Fibroblast of pulmonary artery (primary cell): ENCODE data around the gene ACOT8.
A peak's percentile ranks its signal among the peaks of the same experiment; 100 is the strongest.

ENCODE experiments used
- DNase-seq: peaks from one replicate; pipeline ENCODE4 v3.0.0-alpha.2; 2010; ENCODE audit warnings: low read depth
- H3K4me3 ChIP-seq: replicated peaks from 2 replicates; pipeline ENCODE4 v1.5.1; 2011; ENCODE audit warnings: low read depth, mild to moderate bottlenecking, control low read depth, low read length, moderate library complexity
- TF ChIP-seq, protein P1 (sequence below): IDR thresholded peaks from 2 replicates; pipeline ENCODE4 v1.5.1; 2011; ENCODE audit warnings: mild to moderate bottlenecking, control low read depth, low read length, inconsistent platforms; ENCODE audit errors: missing control alignments

The ACOT8 gene

GRCh38 chr20:45898285-45898684, 41.1 kb upstream of the ACOT8 start:
- no peak overlapping the region for H3K4me3 ChIP-seq
- TF ChIP-seq, protein P1, sequence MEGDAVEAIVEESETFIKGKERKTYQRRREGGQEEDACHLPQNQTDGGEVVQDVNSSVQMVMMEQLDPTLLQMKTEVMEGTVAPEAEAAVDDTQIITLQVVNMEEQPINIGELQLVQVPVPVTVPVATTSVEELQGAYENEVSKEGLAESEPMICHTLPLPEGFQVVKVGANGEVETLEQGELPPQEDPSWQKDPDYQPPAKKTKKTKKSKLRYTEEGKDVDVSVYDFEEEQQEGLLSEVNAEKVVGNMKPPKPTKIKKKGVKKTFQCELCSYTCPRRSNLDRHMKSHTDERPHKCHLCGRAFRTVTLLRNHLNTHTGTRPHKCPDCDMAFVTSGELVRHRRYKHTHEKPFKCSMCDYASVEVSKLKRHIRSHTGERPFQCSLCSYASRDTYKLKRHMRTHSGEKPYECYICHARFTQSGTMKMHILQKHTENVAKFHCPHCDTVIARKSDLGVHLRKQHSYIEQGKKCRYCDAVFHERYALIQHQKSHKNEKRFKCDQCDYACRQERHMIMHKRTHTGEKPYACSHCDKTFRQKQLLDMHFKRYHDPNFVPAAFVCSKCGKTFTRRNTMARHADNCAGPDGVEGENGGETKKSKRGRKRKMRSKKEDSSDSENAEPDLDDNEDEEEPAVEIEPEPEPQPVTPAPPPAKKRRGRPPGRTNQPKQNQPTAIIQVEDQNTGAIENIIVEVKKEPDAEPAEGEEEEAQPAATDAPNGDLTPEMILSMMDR: no peak
- DNase-seq: no peak

DNA sequence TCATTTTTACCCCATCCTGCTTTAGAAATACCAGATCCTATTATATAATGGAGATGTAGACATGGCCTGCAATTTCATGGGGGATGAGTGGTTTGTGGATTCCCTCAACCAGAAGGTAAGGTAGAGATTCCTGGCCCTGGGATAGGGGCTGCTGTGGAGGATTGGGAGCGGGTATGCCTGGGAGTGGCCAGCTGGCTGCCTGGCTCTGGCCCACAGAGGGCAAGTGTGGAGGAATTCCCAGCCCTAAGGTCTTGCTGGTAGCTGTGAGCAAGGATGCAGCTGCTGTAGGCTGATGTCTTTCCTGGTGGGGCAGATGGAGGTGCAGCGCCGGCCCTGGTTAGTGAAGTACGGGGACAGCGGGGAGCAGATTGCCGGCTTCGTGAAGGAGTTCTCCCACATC, 40.5 kb upstream of the ACOT8 start:
- TF ChIP-seq, protein P1: no peak
- no peak for DNase-seq
- no peak overlapping the region for H3K4me3 ChIP-seq

DNA sequence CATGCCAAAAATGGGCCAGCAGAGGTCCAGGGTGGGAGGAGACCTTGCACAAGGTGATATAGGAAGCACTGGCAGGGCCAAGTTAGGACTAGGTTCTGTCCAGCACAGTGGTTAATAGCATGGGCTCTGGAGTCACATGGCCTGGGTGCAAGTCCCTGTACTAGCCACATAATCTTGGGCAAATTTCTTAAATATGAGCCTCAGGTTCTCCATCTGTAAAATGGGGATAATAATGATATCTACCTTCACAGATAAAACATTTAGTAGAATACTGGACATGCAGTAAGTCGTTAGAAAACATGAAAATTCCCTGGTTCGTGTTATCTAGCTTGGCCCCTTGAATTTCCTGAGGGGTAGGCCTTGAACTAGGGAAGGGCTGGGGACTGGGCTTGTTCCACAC, 40.1 kb upstream of the ACOT8 start:
- TF ChIP-seq, protein P1: no peak
- no peak for DNase-seq
- H3K4me3 ChIP-seq: no peak overlapping the region

- no peak for DNase-seq
- TF ChIP-seq, protein P1: no peak
- no peak overlapping the region for H3K4me3 ChIP-seq
These were observed 39.5 kb upstream of the ACOT8 start for GRCh38 chr20:45896641-45897161.

DNA sequence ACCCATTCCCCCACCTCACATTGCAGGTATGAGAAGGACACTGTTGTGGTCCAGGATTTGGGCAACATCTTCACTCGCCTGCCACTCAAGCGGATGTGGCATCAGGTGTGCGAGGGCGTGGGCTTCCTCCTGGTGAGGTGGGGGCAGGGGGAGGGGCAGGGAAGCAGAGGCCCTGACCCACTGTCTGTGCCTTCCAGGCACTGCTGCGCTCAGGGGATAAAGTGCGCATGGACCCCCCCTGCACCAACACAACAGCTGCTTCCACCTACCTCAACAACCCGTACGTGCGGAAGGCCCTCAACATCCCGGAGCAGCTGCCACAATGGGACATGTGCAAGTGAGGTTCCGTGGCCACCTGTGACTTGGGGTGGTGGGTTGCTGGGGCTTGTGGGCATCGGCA, 37.6 kb upstream of the ACOT8 start:
- TF ChIP-seq, protein P1: no peak
- no peak for DNase-seq
- H3K4me3 ChIP-seq: no peak overlapping the region

DNA sequence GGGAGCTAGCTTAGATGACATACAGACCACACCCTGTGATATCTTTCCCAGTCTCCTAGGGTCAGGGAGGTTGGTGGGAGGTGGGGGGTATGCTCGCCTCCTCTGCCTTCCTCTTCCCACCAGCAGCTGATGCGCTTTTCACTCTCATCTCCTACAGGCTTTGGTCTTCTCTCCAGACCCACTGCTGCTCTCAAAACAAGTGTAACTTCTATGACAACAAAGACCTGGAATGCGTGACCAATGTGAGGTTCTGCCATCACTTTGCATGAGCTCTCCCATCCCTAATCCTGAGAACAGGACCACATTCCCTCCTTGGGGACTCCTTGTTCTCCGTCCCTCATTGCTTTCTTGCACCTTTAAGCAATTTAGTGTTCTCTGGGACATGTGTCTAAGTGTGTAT, 36.6 kb upstream of the ACOT8 start:
- H3K4me3 ChIP-seq: no peak overlapping the region
- DNase-seq: no peak
- TF ChIP-seq, protein P1: no peak

DNA sequence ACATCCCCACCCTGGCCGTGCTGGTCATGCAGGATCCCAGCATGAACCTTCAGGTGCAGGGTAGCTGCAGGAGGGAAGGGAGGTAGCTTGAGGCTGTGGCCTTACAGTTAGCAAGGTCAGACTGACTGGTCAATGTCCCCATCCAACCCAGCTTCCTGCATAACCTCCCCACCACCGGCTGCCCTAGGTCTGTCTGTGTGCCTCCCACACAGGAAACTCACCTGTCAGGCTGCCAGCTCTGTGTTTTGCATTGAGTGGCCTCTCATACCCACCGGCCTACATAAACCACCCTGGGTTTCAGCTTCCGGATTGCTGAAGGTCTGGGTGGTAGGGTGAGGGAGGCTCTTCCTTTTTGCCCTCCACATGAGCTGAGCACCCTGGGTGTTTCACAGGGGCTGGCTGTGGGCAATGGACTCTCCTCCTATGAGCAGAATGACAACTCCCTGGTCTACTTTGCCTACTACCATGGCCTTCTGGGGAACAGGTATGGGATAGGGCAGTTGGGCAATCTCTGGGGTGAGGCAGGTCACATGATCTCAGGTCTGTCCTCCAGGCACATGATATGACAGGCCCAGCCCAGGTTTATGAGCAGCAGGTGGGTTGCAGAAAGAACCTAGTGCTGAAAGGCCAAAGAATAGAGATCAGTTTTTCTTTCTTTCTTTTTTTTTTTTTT, 35.8 kb upstream of the ACOT8 start:
- TF ChIP-seq, protein P1: no peak
- DNase-seq: no peak
- H3K4me3 ChIP-seq: peak overlapping the region; percentile 14
